ENCODE measurements around the gene THSD7A. TPM values are rescaled to one million over a fixed set of nuclear protein-coding genes. Genes with fewer than 3 reads are reported as not detected.

Gene THSD7A
- total and polyA plus RNA-seq, 2 experiments from 2014 or later, result 4.0 to 8.3 TPM

- no peak overlapping the region for H2AFZ ChIP-seq
- TF ChIP-seq EZH2 (IDR thresholded peaks at IDR 0.05; ENCODE audit: borderline replicate concordance) (no peak), EZH2phosphoT487 (IDR thresholded peaks at IDR 0.05; ENCODE audit: low read depth, severe bottlenecking, unreplicated experiment) (no peak), CTCF (IDR thresholded peaks at IDR 0.05; ENCODE audit: poor library complexity) (no peak)
- H3K4me2 ChIP-seq, result no peak overlapping the region
- no peak overlapping the region for H3K27ac ChIP-seq
- peaks cover 6% of the 10 kb centered on the region for H3K4me1 ChIP-seq (ENCODE audit: insufficient read depth)
- H3K36me3 ChIP-seq (replicated peaks; ENCODE audit: insufficient read depth, low read depth), result no peaks in the 10 kb centered on the region
- H3K9me3 ChIP-seq (ENCODE audit: low read depth), result no peaks in the 10 kb centered on the region
- WGBS (ENCODE audit: low lambda C conversion rate, missing lambda C conversion rate), result 54% methylated on average over 3 of the region's 3 CpGs
- H4K20me1 ChIP-seq (ENCODE audit: insufficient read depth, poor library complexity, severe bottlenecking), result no peaks in the 10 kb centered on the region
- no peaks in the 10 kb centered on the region for H3K79me2 ChIP-seq
- H3K9me2 ChIP-seq (replicated peaks; ENCODE audit: insufficient read depth), result no peaks in the 10 kb centered on the region
- no peaks in the 10 kb centered on the region for H3K27me3 ChIP-seq
- H3K4me3 ChIP-seq, result no peak overlapping the region
- DNase-seq (ENCODE audit: low spot score), result no peak
These were observed 89.0 kb downstream of the THSD7A start for GRCh38 chr7:11743016-11743415.

GRCh38 chr7:11742496-11742895 is 89.5 kb downstream of the THSD7A start:
- no peak overlapping the region for H2AFZ ChIP-seq
- H3K27me3 ChIP-seq, result no peaks in the 10 kb centered on the region
- no peaks in the 10 kb centered on the region for H3K9me3 ChIP-seq (ENCODE audit: low read depth)
- no peaks in the 10 kb centered on the region for H3K79me2 ChIP-seq
- no peak overlapping the region for H3K4me3 ChIP-seq
- no peaks in the 10 kb centered on the region for H3K36me3 ChIP-seq (replicated peaks; ENCODE audit: insufficient read depth, low read depth)
- no peak overlapping the region for H3K27ac ChIP-seq
- no peaks in the 10 kb centered on the region for H4K20me1 ChIP-seq (ENCODE audit: insufficient read depth, poor library complexity, severe bottlenecking)
- no peak overlapping the region for H3K4me2 ChIP-seq
- H3K9me2 ChIP-seq (replicated peaks; ENCODE audit: insufficient read depth), result no peaks in the 10 kb centered on the region
- no peak for DNase-seq (ENCODE audit: low spot score)
- TF ChIP-seq CTCF (IDR thresholded peaks at IDR 0.05; ENCODE audit: poor library complexity), result no peak
- 50% methylated on average over 1 of the region's 1 CpG for WGBS (ENCODE audit: low lambda C conversion rate, missing lambda C conversion rate)
- peaks cover 6% of the 10 kb centered on the region for H3K4me1 ChIP-seq (ENCODE audit: insufficient read depth)

GRCh38 chr7:11737723-11738122 is 94.3 kb downstream of the THSD7A start:
- no peaks in the 10 kb centered on the region for H3K9me2 ChIP-seq (replicated peaks; ENCODE audit: insufficient read depth)
- TF ChIP-seq CTCF (IDR thresholded peaks at IDR 0.05; ENCODE audit: poor library complexity) (no peak), EZH2 (IDR thresholded peaks at IDR 0.05; ENCODE audit: borderline replicate concordance) (no peak), EZH2phosphoT487 (IDR thresholded peaks at IDR 0.05; ENCODE audit: low read depth, severe bottlenecking, unreplicated experiment) (no peak)
- H3K4me2 ChIP-seq, result no peak overlapping the region
- DNase-seq (ENCODE audit: low spot score), result no peak
- H3K4me1 ChIP-seq (ENCODE audit: insufficient read depth), result peaks cover 5% of the 10 kb centered on the region
- no peaks in the 10 kb centered on the region for H3K36me3 ChIP-seq (replicated peaks; ENCODE audit: insufficient read depth, low read depth)
- H4K20me1 ChIP-seq (ENCODE audit: insufficient read depth, poor library complexity, severe bottlenecking), result no peaks in the 10 kb centered on the region
- H3K79me2 ChIP-seq, result no peaks in the 10 kb centered on the region
- H3K9me3 ChIP-seq (ENCODE audit: low read depth), result no peaks in the 10 kb centered on the region
- H3K4me3 ChIP-seq, result no peak overlapping the region
- no peaks in the 10 kb centered on the region for H3K27me3 ChIP-seq
- H3K27ac ChIP-seq, result no peak overlapping the region
- H2AFZ ChIP-seq, result no peak overlapping the region

GRCh38 chr7:11732207-11732606 is 99.8 kb downstream of the THSD7A start:
- Histone ChIP-seq H3K4me2 (no peak overlapping the region), H3K9me2 (replicated peaks; ENCODE audit: insufficient read depth) (no peaks in the 10 kb centered on the region), H3K9me3 (ENCODE audit: low read depth) (no peaks in the 10 kb centered on the region), H4K20me1 (ENCODE audit: insufficient read depth, poor library complexity, severe bottlenecking) (no peaks in the 10 kb centered on the region), H3K4me3 (no peak overlapping the region), H3K4me1 (ENCODE audit: insufficient read depth) (no peaks in the 10 kb centered on the region), H2AFZ (no peak overlapping the region), H3K27ac (no peak overlapping the region), H3K36me3 (replicated peaks; ENCODE audit: insufficient read depth, low read depth) (no peaks in the 10 kb centered on the region), H3K79me2 (no peaks in the 10 kb centered on the region), H3K27me3 (no peaks in the 10 kb centered on the region)
- DNase-seq (ENCODE audit: low spot score), result no peak
- TF ChIP-seq EZH2 (IDR thresholded peaks at IDR 0.05; ENCODE audit: borderline replicate concordance), result no peak
- TF ChIP-seq EZH2phosphoT487 (IDR thresholded peaks at IDR 0.05; ENCODE audit: low read depth, severe bottlenecking, unreplicated experiment), result no peak
- TF ChIP-seq CTCF (IDR thresholded peaks at IDR 0.05; ENCODE audit: poor library complexity), result no peak
- WGBS (ENCODE audit: low lambda C conversion rate, missing lambda C conversion rate), result 89% methylated on average over 4 of the region's 4 CpGs

Measured in hepatocyte (in vitro differentiated cells).